NK-92 (cell line): ENCODE measurements around the gene CENPB.

Experiments used
- DNase-seq: peaks from one replicate; lab custom pipeline; 2025; ENCODE audit not compliant: unreplicated experiment; lab: John Stamatoyannopoulos, UW

CENPB gene

DNA sequence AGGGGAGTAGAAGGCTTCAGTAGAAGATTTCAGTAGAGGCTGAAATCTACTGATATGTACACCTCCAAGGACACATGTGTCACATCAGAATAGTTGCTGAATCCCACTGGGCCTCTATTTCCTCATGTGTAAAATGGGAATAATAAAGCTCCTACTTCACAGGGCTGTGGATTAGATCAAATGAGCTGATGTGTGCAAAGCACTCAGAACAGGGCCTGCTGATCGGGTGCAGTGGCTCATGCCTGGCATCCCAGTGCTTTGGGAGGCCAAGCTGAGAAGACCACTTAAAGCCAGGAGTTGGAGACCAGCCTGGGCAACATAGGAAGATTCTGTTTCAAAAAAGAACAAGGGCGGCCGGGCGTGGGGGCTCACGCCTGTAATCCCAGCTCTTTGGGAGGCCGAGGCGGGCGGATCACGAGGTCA, 25.7 kb upstream of the CENPB start:
- no peak for DNase-seq

- DNase-seq, result no peak
Measured at GRCh38 chr20:3811467-3812258, 25.1 kb upstream of the CENPB start.

GRCh38 chr20:3808544-3808943, 22.0 kb upstream of the CENPB start:
- DNase-seq, result no peak

GRCh38 chr20:3804781-3805180, 18.2 kb upstream of the CENPB start:
- DNase-seq, result no peak

DNA sequence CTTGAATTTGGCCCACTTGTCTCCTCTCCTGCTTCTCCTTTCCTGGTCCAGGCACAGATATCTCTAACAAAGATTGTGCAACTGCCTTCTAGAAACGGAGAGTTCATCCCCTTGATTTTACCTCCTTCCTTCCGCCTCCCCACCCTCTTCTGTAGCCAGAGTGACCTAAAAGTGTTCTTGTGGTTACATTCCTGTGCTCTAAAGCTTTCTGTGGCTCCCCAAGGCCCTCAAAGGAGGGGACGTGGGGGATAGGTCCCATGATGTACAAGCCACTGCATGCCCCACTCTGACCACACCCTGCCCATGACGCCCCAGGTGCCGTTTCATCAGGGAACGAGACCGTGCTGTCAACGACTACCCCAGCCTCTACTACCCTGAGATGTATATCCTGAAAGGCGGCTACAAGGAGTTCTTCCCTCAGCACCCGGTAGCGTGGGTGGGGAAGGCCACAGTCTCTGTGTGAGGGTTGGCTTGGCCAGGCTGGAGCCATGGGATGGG, 17.8 kb upstream of the CENPB start:
- no peak for DNase-seq

GRCh38 chr20:3803854-3804253, 17.3 kb upstream of the CENPB start:
- DNase-seq, result no peak

- no peak for DNase-seq
Measured at GRCh38 chr20:3803289-3803688, 16.7 kb upstream of the CENPB start.

DNA sequence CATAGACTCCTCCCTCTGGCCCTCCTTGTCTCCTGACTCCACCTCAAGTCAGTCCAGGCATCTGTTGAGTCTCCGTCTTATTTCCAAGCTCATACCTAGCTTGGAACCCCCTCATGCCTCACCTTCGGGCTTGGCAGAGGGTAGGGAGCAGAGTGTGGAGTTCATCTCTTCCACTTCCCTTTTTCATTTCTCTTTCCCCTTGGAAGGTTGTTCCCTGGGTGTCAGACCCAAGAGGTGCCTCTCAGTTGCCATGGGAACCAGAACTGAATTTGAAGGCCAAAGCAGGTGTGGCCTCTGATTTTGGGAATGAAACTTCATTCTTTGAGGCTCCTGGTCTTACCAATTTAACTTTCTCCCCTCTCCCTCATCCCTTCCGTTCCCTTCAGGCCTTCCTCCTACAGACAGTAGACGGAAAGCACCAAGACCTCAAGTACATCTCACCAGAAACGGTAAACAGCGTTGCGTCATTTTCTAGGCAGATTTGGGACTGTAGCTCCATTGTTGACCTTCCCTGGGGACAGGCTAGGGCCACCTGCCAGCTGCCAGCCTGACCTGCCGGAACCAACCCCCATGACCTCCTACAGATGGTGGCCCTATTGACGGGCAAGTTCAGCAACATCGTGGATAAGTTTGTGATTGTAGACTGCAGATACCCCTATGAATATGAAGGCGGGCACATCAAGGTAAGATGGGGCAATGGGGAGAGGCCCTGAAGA, 16.1 kb upstream of the CENPB start:
- no peak for DNase-seq

DNA sequence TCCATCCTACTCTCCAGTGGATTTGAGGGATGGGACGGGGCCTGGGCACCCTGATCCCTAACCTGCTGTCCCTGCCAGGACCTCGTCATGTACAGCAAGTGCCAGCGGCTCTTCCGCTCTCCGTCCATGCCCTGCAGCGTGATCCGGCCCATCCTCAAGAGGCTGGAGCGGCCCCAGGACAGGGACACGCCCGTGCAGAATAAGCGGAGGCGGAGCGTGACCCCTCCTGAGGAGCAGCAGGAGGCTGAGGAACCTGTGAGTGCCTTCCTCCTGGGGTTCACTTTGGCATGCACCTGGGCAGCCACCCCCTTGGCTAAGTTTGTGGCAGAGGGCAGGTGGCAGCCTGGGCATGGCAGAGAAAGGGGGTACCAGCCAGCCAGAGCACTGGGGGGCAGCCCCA, 15.3 kb upstream of the CENPB start:
- DNase-seq, result no peak

DNA sequence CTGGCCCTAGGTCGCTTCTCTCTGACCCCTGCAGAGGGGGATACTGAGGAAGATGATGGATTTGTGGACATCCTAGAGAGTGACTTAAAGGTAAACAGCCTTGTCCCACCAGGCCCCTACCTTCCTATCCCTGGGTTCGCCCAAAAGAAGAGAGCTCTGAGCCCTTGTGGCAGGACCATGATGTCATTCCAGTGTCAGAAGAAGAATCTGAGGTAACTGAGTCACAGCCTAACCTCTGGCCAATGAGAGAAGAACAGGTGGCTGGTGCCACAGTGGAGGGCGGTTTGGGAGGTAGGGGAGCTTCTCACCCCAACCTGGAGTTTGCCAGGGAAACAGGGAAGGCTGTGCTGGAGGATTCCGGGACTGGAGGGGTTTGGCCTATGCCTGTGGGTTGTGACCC, 14.8 kb upstream of the CENPB start:
- DNase-seq, result no peak

- DNase-seq, result no peak
Measured at GRCh38 chr20:3800878-3801260, 14.3 kb upstream of the CENPB start.

GRCh38 chr20:3800256-3800877, 13.8 kb upstream of the CENPB start:
- DNase-seq, result no peak

DNA sequence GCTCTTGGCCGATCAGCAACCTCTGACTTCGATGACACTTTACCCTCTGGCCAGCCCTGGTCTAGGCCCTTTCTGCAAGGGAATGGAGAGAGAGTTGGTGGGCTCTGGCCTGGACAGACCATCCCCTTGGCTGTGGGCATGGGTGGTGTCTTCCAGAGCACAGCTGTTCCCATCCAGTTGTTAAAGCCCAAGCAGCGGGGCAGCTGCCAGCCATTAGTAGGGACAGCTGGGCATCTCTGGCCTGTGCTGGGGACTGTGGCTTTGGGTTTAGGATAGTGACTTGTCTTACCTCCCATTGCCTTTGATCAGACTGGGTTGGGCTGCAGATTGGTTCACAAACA, 12.3 kb upstream of the CENPB start:
- DNase-seq, result no peak

DNA sequence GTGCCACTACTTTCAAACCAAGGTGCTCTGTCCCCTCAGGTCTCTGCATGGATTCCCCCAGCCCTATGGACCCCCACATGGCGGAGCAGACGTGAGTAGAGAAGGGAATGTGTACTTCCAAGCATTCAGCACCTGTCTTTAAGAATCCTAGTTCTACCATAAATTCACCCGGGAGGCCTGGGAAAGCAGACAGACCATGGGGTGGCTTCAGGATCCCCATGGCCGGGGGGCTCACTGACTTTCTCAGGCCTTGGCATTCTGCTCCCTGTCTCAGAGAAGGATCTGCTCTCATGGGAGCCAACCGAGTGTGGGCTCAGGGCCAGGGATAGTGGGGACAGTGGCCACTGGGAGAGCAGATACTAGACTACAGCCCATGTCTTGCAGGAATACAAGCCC, 11.8 kb upstream of the CENPB start:
- DNase-seq, result no peak

- no peak for DNase-seq
Measured at GRCh38 chr20:3797592-3798372, 11.2 kb upstream of the CENPB start.

DNA sequence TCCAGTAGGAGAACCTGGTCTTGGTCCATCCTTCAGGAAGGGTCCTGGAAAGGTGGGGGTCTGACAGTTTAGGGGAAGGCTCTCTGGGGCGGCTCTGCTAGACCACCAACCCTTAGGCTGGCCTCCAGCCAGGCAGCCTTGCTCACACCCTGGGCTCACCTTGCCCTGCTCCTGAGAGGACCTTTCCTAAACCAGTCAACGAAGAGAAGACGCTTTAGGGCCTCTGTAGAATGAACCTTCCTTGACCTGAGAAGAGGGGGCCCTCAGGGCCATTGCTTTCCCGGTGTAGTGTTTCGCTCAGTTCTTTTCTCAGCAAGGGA, 10.6 kb upstream of the CENPB start:
- DNase-seq, result no peak

DNA sequence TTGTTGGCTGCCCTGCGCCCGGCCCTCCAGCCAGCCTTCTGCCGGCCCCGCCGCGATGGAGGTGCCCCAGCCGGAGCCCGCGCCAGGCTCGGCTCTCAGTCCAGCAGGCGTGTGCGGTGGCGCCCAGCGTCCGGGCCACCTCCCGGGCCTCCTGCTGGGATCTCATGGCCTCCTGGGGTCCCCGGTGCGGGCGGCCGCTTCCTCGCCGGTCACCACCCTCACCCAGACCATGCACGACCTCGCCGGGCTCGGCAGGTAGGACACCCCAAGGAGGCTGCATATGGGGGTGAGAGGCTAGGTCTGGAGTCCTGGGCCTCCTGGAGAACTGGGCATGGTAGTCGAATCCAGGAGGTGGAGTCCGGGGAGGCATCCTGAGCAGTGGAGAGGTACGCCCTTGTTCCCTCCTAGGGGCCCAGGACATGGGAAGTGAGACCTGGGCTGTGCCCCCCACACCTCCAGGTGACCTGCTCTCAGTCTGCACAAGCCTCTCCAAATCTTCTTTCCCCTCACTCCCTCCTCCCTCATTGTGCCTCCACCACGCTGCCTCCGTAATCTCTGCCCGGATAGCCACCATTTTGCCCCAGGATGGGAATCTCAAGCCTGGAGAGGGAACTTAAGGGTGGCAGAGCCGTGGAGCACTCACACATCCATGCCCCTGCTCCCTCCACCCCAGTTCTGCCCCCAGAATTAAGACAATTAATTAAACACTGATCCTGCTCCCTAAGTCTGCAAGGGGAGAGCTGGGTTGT, 10.1 kb upstream of the CENPB start:
- DNase-seq, result no peak

DNA sequence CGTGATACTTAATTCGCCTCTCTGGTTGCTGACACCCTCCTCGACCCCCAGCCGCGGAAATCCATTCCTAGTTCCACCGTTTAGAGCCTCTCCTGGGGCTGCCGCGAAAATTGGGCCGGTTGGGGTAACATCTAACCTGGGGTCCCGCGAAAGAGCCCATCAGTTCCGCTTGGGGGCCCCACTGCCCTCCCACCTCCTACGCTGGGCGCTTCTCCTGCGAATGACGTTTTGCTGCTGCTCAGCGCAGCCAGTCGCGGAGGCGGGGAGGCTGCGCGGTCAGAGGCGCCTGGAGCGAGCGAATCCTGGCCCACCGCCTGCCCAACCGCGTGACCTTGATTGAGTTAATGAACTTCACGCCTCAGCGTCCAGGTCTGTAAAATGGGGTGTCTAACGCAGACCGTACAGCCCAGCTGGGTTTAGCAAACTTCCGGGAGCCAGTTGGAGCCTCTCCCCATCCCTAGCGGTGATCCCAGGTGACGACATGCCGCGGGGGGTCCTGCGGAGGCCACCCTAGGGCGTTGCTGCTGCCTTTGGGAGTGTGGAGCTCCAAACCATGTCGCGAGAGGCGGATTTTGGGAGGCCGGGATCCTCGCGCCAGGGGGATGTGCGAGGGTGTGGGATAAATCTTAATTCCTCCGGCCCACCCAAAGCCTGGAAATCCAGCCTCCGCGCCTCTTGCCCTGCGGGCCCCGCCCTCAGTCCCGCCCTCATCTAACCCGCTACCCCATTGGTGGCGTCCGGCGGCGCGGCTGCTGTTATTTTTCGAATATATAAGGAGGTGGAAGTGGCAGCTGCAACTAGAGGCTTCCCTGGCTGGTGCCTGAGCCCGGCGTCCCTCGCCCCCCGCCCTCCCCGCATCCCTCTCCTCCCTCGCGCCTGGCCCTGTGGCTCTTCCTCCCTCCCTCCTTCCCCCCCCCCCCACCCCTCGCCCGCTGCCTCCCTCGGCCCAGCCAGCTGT, 9.2 kb upstream of the CENPB start, which contains the start of gene CDC25B:
TSS of gene CDC25B (plus strand) at position 800 of the 958 bp plus-strand sequence. CDS start 222 bp downstream, outside the sequence.
- DNase-seq, result peak; percentile 64

DNA sequence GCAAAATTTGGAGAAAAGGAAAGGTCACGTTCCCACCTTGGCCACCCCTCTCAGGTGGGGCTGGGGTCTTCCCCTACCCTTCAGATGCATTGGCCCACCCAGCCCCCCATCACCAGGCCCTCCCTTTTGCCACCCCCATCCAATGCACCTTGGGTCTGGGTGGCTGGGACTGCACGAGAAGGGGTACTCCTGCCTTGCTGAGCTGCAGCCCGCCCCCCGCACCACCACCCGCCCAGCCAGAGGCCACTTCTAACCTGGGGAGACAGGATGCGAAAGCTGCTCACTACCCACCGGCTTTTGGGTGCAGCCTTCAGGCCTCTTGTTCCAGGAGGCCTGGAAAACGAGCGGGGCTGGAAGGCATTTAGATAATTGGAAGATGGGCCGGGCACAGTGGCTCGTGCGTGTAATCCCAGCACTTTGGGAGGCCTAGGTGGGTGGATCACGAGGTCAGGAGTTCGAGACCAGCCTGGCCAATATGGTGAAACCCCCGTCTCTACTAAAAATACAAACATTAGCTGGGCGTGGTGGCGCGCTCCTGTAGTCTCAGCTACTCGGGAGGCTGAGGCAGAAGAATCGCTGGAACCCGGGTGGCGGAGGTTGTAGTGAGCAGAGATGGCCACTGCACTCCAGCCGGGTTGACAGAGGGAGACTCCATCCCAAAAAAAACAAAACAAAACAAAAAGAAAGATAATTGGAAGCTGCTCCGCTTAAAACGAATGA, 8.3 kb upstream of the CENPB start:
- DNase-seq, result no peak
